ENCODE measurements around the gene CDC27. TPM values are rescaled to one million over a fixed set of nuclear protein-coding genes. Genes with fewer than 3 reads are reported as not detected.

CDC27 gene
- total RNA-seq, 4 donors from 2014 or later: 48.2 to 51.1 (median 49.1) TPM

DNA sequence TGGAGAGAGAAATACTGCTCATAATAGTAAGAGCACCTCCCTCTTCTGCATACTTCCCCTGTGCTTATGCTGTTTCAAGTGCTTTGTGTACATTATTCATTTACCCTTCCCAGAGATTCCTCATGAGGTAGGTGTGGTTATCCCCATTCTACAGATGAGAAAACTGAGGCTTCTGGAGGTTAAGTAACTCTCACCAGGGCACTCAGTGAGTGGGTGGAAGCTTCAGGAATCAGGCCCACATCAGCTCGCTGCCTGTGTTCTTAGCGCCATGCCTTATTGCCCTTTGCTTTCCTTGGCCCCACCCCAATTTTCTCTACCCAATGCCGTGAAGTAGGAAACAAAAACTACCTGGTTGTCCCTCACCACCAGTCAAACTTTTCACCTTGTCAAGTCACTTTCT lies 46.4 kb upstream of the CDC27 start:
- Histone ChIP-seq H3K27ac (replicated peaks in 1 of 4) (no peak overlapping the region), H3K4me1 (peaks cover 14 to 30% (median 24%) of the 10 kb centered on the region in 4 donors), H3K4me3 (no peak overlapping the region), H3K9me3 (no peaks in the 10 kb centered on the region), H3K36me3 (no peaks in the 10 kb centered on the region), H3K27me3 (no peaks in the 10 kb centered on the region)
- WGBS: 97% methylated on average over 3 of the region's 3 CpGs
- TF ChIP-seq, protein P1, sequence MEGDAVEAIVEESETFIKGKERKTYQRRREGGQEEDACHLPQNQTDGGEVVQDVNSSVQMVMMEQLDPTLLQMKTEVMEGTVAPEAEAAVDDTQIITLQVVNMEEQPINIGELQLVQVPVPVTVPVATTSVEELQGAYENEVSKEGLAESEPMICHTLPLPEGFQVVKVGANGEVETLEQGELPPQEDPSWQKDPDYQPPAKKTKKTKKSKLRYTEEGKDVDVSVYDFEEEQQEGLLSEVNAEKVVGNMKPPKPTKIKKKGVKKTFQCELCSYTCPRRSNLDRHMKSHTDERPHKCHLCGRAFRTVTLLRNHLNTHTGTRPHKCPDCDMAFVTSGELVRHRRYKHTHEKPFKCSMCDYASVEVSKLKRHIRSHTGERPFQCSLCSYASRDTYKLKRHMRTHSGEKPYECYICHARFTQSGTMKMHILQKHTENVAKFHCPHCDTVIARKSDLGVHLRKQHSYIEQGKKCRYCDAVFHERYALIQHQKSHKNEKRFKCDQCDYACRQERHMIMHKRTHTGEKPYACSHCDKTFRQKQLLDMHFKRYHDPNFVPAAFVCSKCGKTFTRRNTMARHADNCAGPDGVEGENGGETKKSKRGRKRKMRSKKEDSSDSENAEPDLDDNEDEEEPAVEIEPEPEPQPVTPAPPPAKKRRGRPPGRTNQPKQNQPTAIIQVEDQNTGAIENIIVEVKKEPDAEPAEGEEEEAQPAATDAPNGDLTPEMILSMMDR (IDR thresholded peaks at IDR 0.05): no peak
- TF ChIP-seq POLR2A (IDR thresholded peaks at IDR 0.05; ENCODE audit: low read depth) (no peak), POLR2AphosphoS5 (IDR thresholded peaks at IDR 0.05) (no peak), EP300 (IDR thresholded peaks at IDR 0.05) (no peak)
- no peak for DNase-seq (ENCODE audit: extremely low spot score)
- intact Hi-C loops (cut with DNase I): no loop called here

- Histone ChIP-seq H3K4me3 (no peak overlapping the region), H3K4me1 (peaks cover 4 to 28% (median 22%) of the 10 kb centered on the region in 4 donors), H3K27me3 (no peaks in the 10 kb centered on the region), H3K27ac (replicated peaks in 1 of 4) (no peak overlapping the region), H3K9me3 (no peaks in the 10 kb centered on the region), H3K36me3 (no peaks in the 10 kb centered on the region)
- DNase-seq (ENCODE audit: extremely low spot score): no peak
- TF ChIP-seq POLR2A (IDR thresholded peaks at IDR 0.05; ENCODE audit: low read depth): no peak
- TF ChIP-seq, protein P1 (IDR thresholded peaks at IDR 0.05): no peak
- TF ChIP-seq EP300 (IDR thresholded peaks at IDR 0.05): no peak
- TF ChIP-seq POLR2AphosphoS5 (IDR thresholded peaks at IDR 0.05): no peak
- 100% methylated on average over 2 of the region's 2 CpGs for WGBS
- intact Hi-C loops (cut with DNase I): no loop called here
Observed at GRCh38 chr17:47232465-47232864, 43.4 kb upstream of the CDC27 start.

GRCh38 chr17:47231866-47232265 lies 42.8 kb upstream of the CDC27 start:
- intact Hi-C loops (cut with DNase I): no loop called here
- H3K27me3 ChIP-seq: no peaks in the 10 kb centered on the region
- H3K4me3 ChIP-seq: no peak overlapping the region
- H3K36me3 ChIP-seq: no peaks in the 10 kb centered on the region
- no peak overlapping the region for H3K27ac ChIP-seq (replicated peaks in 1 of 4)
- DNase-seq (ENCODE audit: extremely low spot score): no peak
- TF ChIP-seq, protein P1 (IDR thresholded peaks at IDR 0.05): no peak
- TF ChIP-seq POLR2A (IDR thresholded peaks at IDR 0.05; ENCODE audit: low read depth) (no peak), EP300 (IDR thresholded peaks at IDR 0.05) (no peak), POLR2AphosphoS5 (IDR thresholded peaks at IDR 0.05) (no peak)
- peaks cover 4 to 22% (median 17%) of the 10 kb centered on the region in 4 donors for H3K4me1 ChIP-seq
- no peaks in the 10 kb centered on the region for H3K9me3 ChIP-seq
- WGBS: 97% methylated on average over 3 of the region's 3 CpGs

- no peaks in the 10 kb centered on the region for H3K27me3 ChIP-seq
- no peak overlapping the region for H3K27ac ChIP-seq (replicated peaks in 1 of 4)
- intact Hi-C loops (cut with DNase I): no loop called here
- H3K4me3 ChIP-seq: no peak overlapping the region
- H3K4me1 ChIP-seq: peaks cover 7 to 18% (median 16%) of the 10 kb centered on the region in 4 donors
- DNase-seq (ENCODE audit: extremely low spot score): no peak
- 84% methylated on average over 3 of the region's 3 CpGs for WGBS
- H3K9me3 ChIP-seq: no peaks in the 10 kb centered on the region
- TF ChIP-seq, protein P1 (IDR thresholded peaks at IDR 0.05): no peak
- TF ChIP-seq POLR2A (IDR thresholded peaks at IDR 0.05; ENCODE audit: low read depth): no peak
- TF ChIP-seq POLR2AphosphoS5 (IDR thresholded peaks at IDR 0.05): no peak
- TF ChIP-seq EP300 (IDR thresholded peaks at IDR 0.05): no peak
- no peaks in the 10 kb centered on the region for H3K36me3 ChIP-seq
Observed at GRCh38 chr17:47231334-47231733, 42.2 kb upstream of the CDC27 start.

- Histone ChIP-seq H3K4me1 (peaks cover 12 to 22% (median 21%) of the 10 kb centered on the region in 4 donors), H3K27ac (replicated peaks in 1 of 4) (no peak overlapping the region), H3K9me3 (no peaks in the 10 kb centered on the region), H3K27me3 (no peaks in the 10 kb centered on the region), H3K4me3 (no peak overlapping the region), H3K36me3 (no peaks in the 10 kb centered on the region)
- DNase-seq (ENCODE audit: extremely low spot score): no peak
- intact Hi-C loops (cut with DNase I): no loop called here
- TF ChIP-seq POLR2AphosphoS5 (IDR thresholded peaks at IDR 0.05) (no peak), POLR2A (IDR thresholded peaks at IDR 0.05; ENCODE audit: low read depth) (no peak), EP300 (IDR thresholded peaks at IDR 0.05) (no peak)
- TF ChIP-seq, protein P1 (IDR thresholded peaks at IDR 0.05): no peak
- 91% methylated on average over 10 of the region's 10 CpGs for WGBS
Observed at GRCh38 chr17:47230864-47231263, 41.8 kb upstream of the CDC27 start.
